GM18498 (cell line): ENCODE results near the gene PRRC2B.
"Not testable (repeated sequence)": the region's sequence is repeated elsewhere in the genome, so short reads cannot be mapped to it uniquely, and the experiment has no call there.

Experiments
- ATAC-seq: cut with Tn5 transposase; IDR thresholded peaks from one replicate; pipeline ENCODE4 v1.9.1; 2021; ENCODE audit warnings: mild to moderate bottlenecking, moderate library complexity; ENCODE audit not compliant: unreplicated experiment

Gene PRRC2B

GRCh38 chr9:131511880-131512279 lies 118.0 kb downstream of the PRRC2B start:
- ATAC-seq, result no peak

GRCh38 chr9:131513177-131513576 lies 119.3 kb downstream of the PRRC2B start:
- no peak for ATAC-seq

GRCh38 chr9:131515559-131516031 lies 121.7 kb downstream of the PRRC2B start:
- ATAC-seq, result not testable (repeated sequence)

- ATAC-seq, result no peak
These were observed 122.2 kb downstream of the PRRC2B start for GRCh38 chr9:131516100-131516499.

GRCh38 chr9:131516930-131517329 lies 123.0 kb downstream of the PRRC2B start:
- ATAC-seq, result no peak

GRCh38 chr9:131517761-131518190 lies 123.9 kb downstream of the PRRC2B start:
- ATAC-seq, result no peak

GRCh38 chr9:131518553-131518952 lies 124.7 kb downstream of the PRRC2B start:
- no peak for ATAC-seq

- ATAC-seq, result no peak
These were observed 126.6 kb downstream of the PRRC2B start for GRCh38 chr9:131520503-131520902.

GRCh38 chr9:131521203-131521602 lies 127.3 kb downstream of the PRRC2B start:
- ATAC-seq, result no peak

GRCh38 chr9:131521822-131522221 lies 127.9 kb downstream of the PRRC2B start:
- no peak for ATAC-seq

GRCh38 chr9:131522257-131523085 lies 128.6 kb downstream of the PRRC2B start:
- no peak for ATAC-seq

GRCh38 chr9:131523086-131523388 lies 129.2 kb downstream of the PRRC2B start:
- ATAC-seq, result no peak

GRCh38 chr9:131523451-131524435 lies 129.9 kb downstream of the PRRC2B start:
- ATAC-seq, result no peak

- ATAC-seq, result no peak
These were observed 130.9 kb downstream of the PRRC2B start for GRCh38 chr9:131524665-131525315.

- no peak for ATAC-seq
These were observed 132.0 kb downstream of the PRRC2B start for GRCh38 chr9:131525643-131526565.

GRCh38 chr9:131528186-131528585 lies 134.3 kb downstream of the PRRC2B start:
- ATAC-seq, result no peak

- no peak for ATAC-seq
These were observed 135.1 kb downstream of the PRRC2B start for GRCh38 chr9:131528886-131529505.

- no peak for ATAC-seq
These were observed 136.0 kb downstream of the PRRC2B start for GRCh38 chr9:131529597-131530545.

- peak; percentile 35 for ATAC-seq
These were observed 136.6 kb downstream of the PRRC2B start for GRCh38 chr9:131530546-131530919.
